Neural cell (in vitro differentiated cells): Measurements from ENCODE around the gene HS3ST5. TPM values are rescaled to one million over a fixed set of nuclear protein-coding genes. Genes with fewer than 3 reads are reported as not detected.

Experiments
- H2AFZ ChIP-seq: fragments of 200-600, 300-800 bp; sonication (generic), shearing (Covaris generic); 2 replicates; pipeline ENCODE4 v1.6.0; 2014; ENCODE audit warnings: low read depth, mild to moderate bottlenecking, antibody characterized with exemption, low read length, moderate library complexity
- H3F3A ChIP-seq: fragments of 200-600 bp; shearing (Covaris generic); 2 replicates; pipeline ENCODE4 v1.6.1; 2016; ENCODE audit warnings: mild to moderate bottlenecking, moderate library complexity, mixed read lengths, antibody characterized with exemption, low read length; ENCODE audit not compliant: insufficient read depth, poor library complexity, severe bottlenecking
- H3K27ac ChIP-seq: fragments of 200-600, 300-800 bp; sonication (generic), shearing (Covaris generic); 2 replicates; pipeline ENCODE4 v1.5.1; 2014; ENCODE audit warnings: mild to moderate bottlenecking, low read length, moderate library complexity
- H3K27me3 ChIP-seq: fragments of 300-800, 200-600 bp; sonication (generic), shearing (Covaris generic); 2 replicates; pipeline ENCODE4 v1.6.0; 2014; ENCODE audit warnings: mild to moderate bottlenecking, low read depth, low read length, moderate library complexity; ENCODE audit not compliant: insufficient read depth
- H3K36me3 ChIP-seq: fragments of 300-800, 200-600 bp; sonication (generic), shearing (Covaris generic); 2 replicates; pipeline ENCODE4 v1.5.1; 2014; ENCODE audit warnings: mild to moderate bottlenecking, antibody characterized with exemption, low read length, moderate library complexity; ENCODE audit not compliant: insufficient read depth
- H3K4me2 ChIP-seq: fragments of 300-800, 200-600 bp; sonication (generic), shearing (Covaris generic); 2 replicates; pipeline ENCODE4 v1.6.0; 2014; ENCODE audit warnings: mild to moderate bottlenecking, low read length
- H3K4me3 ChIP-seq: fragments of 300-800, 200-600 bp; sonication (generic), shearing (Covaris generic); 2 replicates; pipeline ENCODE4 v1.5.1; 2014; ENCODE audit warnings: mild to moderate bottlenecking, low read length, moderate library complexity
- H3K79me2 ChIP-seq: fragments of 200-600 bp; shearing (Covaris generic); replicated peaks from 2 replicates; pipeline ENCODE4 v1.6.0; 2014; ENCODE audit warnings: mild to moderate bottlenecking, low read length, moderate library complexity; ENCODE audit not compliant: insufficient read depth
- H3K9ac ChIP-seq: fragments of 300-800, 200-600 bp; sonication (generic), shearing (Covaris generic); 2 replicates; pipeline ENCODE4 v1.6.1; 2016; ENCODE audit warnings: mild to moderate bottlenecking, low read length, mixed read lengths
- H3K9me2 ChIP-seq: fragments of 200-600 bp; shearing (Covaris generic); 2 replicates; pipeline ENCODE4 v1.6.1; 2016; ENCODE audit warnings: mild to moderate bottlenecking, low read length, mixed read lengths; ENCODE audit not compliant: insufficient read depth
- H3K9me3 ChIP-seq: fragments of 200-600, 300-800 bp; sonication (generic), shearing (Covaris generic); 2 replicates; pipeline ENCODE4 v1.6.1; 2016; ENCODE audit warnings: mild to moderate bottlenecking, mixed run types, low read length, moderate library complexity, mixed read lengths
- H4K20me1 ChIP-seq: fragments of 200-600 bp; shearing (Covaris generic); 2 replicates; pipeline ENCODE4 v1.6.1; 2016; ENCODE audit warnings: mild to moderate bottlenecking, mixed run types; ENCODE audit not compliant: insufficient read depth
- CTCF ChIP-seq: fragments of 450-650 bp; IDR thresholded peaks from 2 replicates; pipeline ENCODE4 v1.5.1; 2014; ENCODE audit warnings: antibody characterized with exemption, mild to moderate bottlenecking, moderate library complexity; ENCODE audit not compliant: poor library complexity, severe bottlenecking
- EP300 ChIP-seq: fragments of 450-650 bp; conservative IDR thresholded peaks from 2 replicates; pipeline ENCODE4 v1.6.1; 2014; ENCODE audit warnings: antibody characterized with exemption, mild to moderate bottlenecking, moderate library complexity; ENCODE audit not compliant: poor library complexity, severe bottlenecking
- EZH2 ChIP-seq: fragments of 200-600, 300-800 bp; shearing (Covaris generic), sonication (generic); IDR thresholded peaks from 2 replicates; pipeline ENCODE4 v1.6.1; 2014; ENCODE audit warnings: antibody characterized with exemption, low read length, borderline replicate concordance, mild to moderate bottlenecking; ENCODE audit not compliant: insufficient read depth, poor library complexity, severe bottlenecking
- MXI1 ChIP-seq: fragments of 450-650 bp; conservative IDR thresholded peaks from 2 replicates; pipeline ENCODE4 v1.6.1; 2014; ENCODE audit warnings: antibody characterized with exemption, mild to moderate bottlenecking; ENCODE audit not compliant: poor library complexity, severe bottlenecking
- POLR2AphosphoS5 ChIP-seq: IDR thresholded peaks from 2 replicates; pipeline ENCODE4 v1.6.1; 2012
- RAD21 ChIP-seq: fragments of 450-650 bp; conservative IDR thresholded peaks from 2 replicates; pipeline ENCODE4 v1.6.1; 2014; ENCODE audit warnings: antibody characterized with exemption, mild to moderate bottlenecking, moderate library complexity
- SMC3 ChIP-seq: fragments of 450-650 bp; conservative IDR thresholded peaks from 2 replicates; pipeline ENCODE4 v1.6.1; 2014; ENCODE audit warnings: antibody characterized with exemption, mild to moderate bottlenecking, moderate library complexity; ENCODE audit not compliant: poor library complexity
- TAF1 ChIP-seq: IDR thresholded peaks from 2 replicates; pipeline ENCODE4 v1.6.1; 2012; ENCODE audit warnings: low read depth
- polyA plus RNA-seq: library from polyadenylated mRNA; depleted of rRNA; stranded (reverse); fragments of >200 nt; gene quantifications from 2 replicates; pipeline ENCODE4 v1.2.3, GENCODE V29; 2014
- TF ChIP-seq, protein P1 (sequence below): IDR thresholded peaks from 2 replicates; pipeline ENCODE4 v1.6.1; 2012; ENCODE audit warnings: borderline replicate concordance

HS3ST5 gene
- polyA plus RNA-seq, 1 donor from 2014 or later: not detected

DNA sequence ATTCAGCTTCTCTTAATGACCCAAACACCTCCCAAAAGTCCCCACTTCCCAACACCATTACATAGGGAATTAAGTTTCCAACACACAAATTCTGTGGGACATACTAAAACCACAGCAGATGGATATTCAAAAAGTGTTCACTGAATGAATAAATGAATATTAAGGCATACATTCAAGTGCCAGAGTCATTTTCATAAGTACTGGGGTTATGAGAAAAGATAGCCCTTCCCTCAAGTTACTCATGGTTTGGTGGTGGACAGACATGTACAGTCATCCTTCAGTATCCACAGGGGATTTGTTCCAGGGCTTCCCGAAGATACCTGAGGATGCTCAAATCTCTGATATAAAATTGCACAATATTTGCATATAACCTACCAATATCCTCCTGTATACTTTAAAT lies 50.4 kb downstream of the HS3ST5 start:
- H3K4me2 ChIP-seq: no peak overlapping the region
- no peaks in the 10 kb centered on the region for H3K27me3 ChIP-seq
- no peak overlapping the region for H3K27ac ChIP-seq
- no peaks in the 10 kb centered on the region for H3K36me3 ChIP-seq
- no peaks in the 10 kb centered on the region for H3K79me2 ChIP-seq
- no peaks in the 10 kb centered on the region for H4K20me1 ChIP-seq
- H3F3A ChIP-seq: no peaks in the 10 kb centered on the region
- no peaks in the 10 kb centered on the region for H3K9me3 ChIP-seq
- H3K9me2 ChIP-seq: no peaks in the 10 kb centered on the region
- TF ChIP-seq SMC3: no peak
- no peak overlapping the region for H3K9ac ChIP-seq
- H2AFZ ChIP-seq: no peak overlapping the region
- H3K4me3 ChIP-seq: no peak overlapping the region

- TF ChIP-seq TAF1 (no peak), CTCF (no peak), POLR2AphosphoS5 (no peak), EP300 (peak; percentile 57)
- H3K79me2 ChIP-seq: no peaks in the 10 kb centered on the region
- no peaks in the 10 kb centered on the region for H3K27me3 ChIP-seq
- no peaks in the 10 kb centered on the region for H3K9me3 ChIP-seq
- H3K36me3 ChIP-seq: no peaks in the 10 kb centered on the region
- H3F3A ChIP-seq: no peaks in the 10 kb centered on the region
- no peak overlapping the region for H3K4me3 ChIP-seq
- no peak overlapping the region for H3K9ac ChIP-seq
- H2AFZ ChIP-seq: no peak overlapping the region
- no peaks in the 10 kb centered on the region for H3K9me2 ChIP-seq
- H3K27ac ChIP-seq: no peak overlapping the region
- H4K20me1 ChIP-seq: no peaks in the 10 kb centered on the region
- no peak overlapping the region for H3K4me2 ChIP-seq
These were observed 51.4 kb downstream of the HS3ST5 start for GRCh38 chr6:114291428-114291827.

GRCh38 chr6:114290864-114291263 lies 52.0 kb downstream of the HS3ST5 start:
- Histone ChIP-seq H2AFZ (no peak overlapping the region), H3K9ac (no peak overlapping the region), H3K4me2 (no peak overlapping the region), H3K4me3 (no peak overlapping the region), H3K9me3 (no peaks in the 10 kb centered on the region), H3K36me3 (no peaks in the 10 kb centered on the region), H3K27ac (no peak overlapping the region), H3F3A (no peaks in the 10 kb centered on the region), H4K20me1 (no peaks in the 10 kb centered on the region), H3K27me3 (no peaks in the 10 kb centered on the region), H3K9me2 (no peaks in the 10 kb centered on the region), H3K79me2 (no peaks in the 10 kb centered on the region)
- no peak for TF ChIP-seq RAD21
- no peak for TF ChIP-seq SMC3
- TF ChIP-seq CTCF: no peak
- no peak for TF ChIP-seq POLR2AphosphoS5
- no peak for TF ChIP-seq EP300
- no peak for TF ChIP-seq MXI1
- TF ChIP-seq, protein P1, sequence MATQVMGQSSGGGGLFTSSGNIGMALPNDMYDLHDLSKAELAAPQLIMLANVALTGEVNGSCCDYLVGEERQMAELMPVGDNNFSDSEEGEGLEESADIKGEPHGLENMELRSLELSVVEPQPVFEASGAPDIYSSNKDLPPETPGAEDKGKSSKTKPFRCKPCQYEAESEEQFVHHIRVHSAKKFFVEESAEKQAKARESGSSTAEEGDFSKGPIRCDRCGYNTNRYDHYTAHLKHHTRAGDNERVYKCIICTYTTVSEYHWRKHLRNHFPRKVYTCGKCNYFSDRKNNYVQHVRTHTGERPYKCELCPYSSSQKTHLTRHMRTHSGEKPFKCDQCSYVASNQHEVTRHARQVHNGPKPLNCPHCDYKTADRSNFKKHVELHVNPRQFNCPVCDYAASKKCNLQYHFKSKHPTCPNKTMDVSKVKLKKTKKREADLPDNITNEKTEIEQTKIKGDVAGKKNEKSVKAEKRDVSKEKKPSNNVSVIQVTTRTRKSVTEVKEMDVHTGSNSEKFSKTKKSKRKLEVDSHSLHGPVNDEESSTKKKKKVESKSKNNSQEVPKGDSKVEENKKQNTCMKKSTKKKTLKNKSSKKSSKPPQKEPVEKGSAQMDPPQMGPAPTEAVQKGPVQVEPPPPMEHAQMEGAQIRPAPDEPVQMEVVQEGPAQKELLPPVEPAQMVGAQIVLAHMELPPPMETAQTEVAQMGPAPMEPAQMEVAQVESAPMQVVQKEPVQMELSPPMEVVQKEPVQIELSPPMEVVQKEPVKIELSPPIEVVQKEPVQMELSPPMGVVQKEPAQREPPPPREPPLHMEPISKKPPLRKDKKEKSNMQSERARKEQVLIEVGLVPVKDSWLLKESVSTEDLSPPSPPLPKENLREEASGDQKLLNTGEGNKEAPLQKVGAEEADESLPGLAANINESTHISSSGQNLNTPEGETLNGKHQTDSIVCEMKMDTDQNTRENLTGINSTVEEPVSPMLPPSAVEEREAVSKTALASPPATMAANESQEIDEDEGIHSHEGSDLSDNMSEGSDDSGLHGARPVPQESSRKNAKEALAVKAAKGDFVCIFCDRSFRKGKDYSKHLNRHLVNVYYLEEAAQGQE: no peak
- no peak for TF ChIP-seq EZH2
